HCT116 (cell line): ENCODE measurements around the gene MED13L. TPM values are rescaled to one million over a fixed set of nuclear protein-coding genes. Genes with fewer than 3 reads are reported as not detected.
A peak's percentile ranks its signal among the peaks of the same experiment; 100 is the strongest.

Source experiments
- ATAC-seq: fragments of 200-7000 bp; cut with Tn5 transposase; 2 replicates; pipeline ENCODE4 v1.9.1; 2020; ENCODE audit warnings: mild to moderate bottlenecking, moderate library complexity
- BruUV-seq: library from RNA; stranded (reverse); fragments of 400-500 nt; replicated peaks from 2 replicates; lab custom pipeline; 2021; lab: Mats Ljungman, UMichigan
- CTCF ChIA-PET: fragments of 300-600 bp; sonication (Branson Sonifier 250); formaldehyde crosslinking; loops from one replicate; lab custom pipeline; 2021; ENCODE audit warnings: antibody characterized with exemption; lab: Charles Lee
- POLR2A ChIA-PET: fragments of 300-600, 350-600 bp; sonication (Branson Sonifier 250); formaldehyde crosslinking; loops from one replicate; lab custom pipeline; 2021; ENCODE audit warnings: antibody characterized with exemption; lab: Charles Lee
- RAD21 ChIA-PET, 2 experiments: fragments of 300-600 bp; sonication (Branson Sonifier 250); formaldehyde crosslinking; loops; one replicate each; lab custom pipeline; 2023; ENCODE audit warnings: low total read pairs in 2 of 2; ENCODE audit not compliant: uncharacterized antibody in 2 of 2, unreplicated experiment in 2 of 2, low non-redundant PET in 1 of 2; lab: Charles Lee
- DNase-seq: peaks from one replicate; pipeline ENCODE4 v3.0.0-alpha.2; 2010; ENCODE audit warnings: low read depth, low spot score
- H2AFZ ChIP-seq: fragments of 200-600 bp; shearing (Covaris generic), sonication (generic); 2 replicates; pipeline ENCODE4 v1.6.1; 2017; ENCODE audit warnings: low read depth, mixed run types, mixed read lengths, antibody characterized with exemption, low read length; ENCODE audit not compliant: poor library complexity, severe bottlenecking
- H3K27ac ChIP-seq: 2 replicates; pipeline ENCODE4 v1.5.1; 2012; ENCODE audit warnings: low read depth, low read length
- H3K27me3 ChIP-seq: fragments of 200-600 bp; sonication (generic); 2 replicates; pipeline ENCODE4 v1.6.1; 2016; ENCODE audit warnings: mixed run types, low read length, mixed read lengths; ENCODE audit not compliant: insufficient read depth
- H3K36me3 ChIP-seq, 2 experiments: fragments of 200-500 bp in 1 of 2; fragments of 200-600 bp in 1 of 2; sonication (Bioruptor generic) in 1 of 2; sonication (generic) in 1 of 2; 2 replicates each; pipeline versions ENCODE4 v1.5.1 to v1.6.1; 2014 to 2016; ENCODE audit warnings: low read length in 2 of 2, inconsistent platforms in 1 of 2, mixed read lengths in 1 of 2, mixed run types in 1 of 2; ENCODE audit not compliant: insufficient read depth in 2 of 2, control insufficient read depth in 1 of 2
- H3K4me1 ChIP-seq, 2 experiments: fragments of 200-600 bp in 1 of 2; sonication (generic) in 1 of 2; 2 replicates each; pipeline versions ENCODE4 v1.5.1 to v1.6.1; 2012 to 2017; ENCODE audit warnings: low read length in 2 of 2, inconsistent platforms in 1 of 2, mild to moderate bottlenecking in 1 of 2, mixed read lengths in 1 of 2, mixed run types in 1 of 2, moderate library complexity in 1 of 2; ENCODE audit not compliant: insufficient read depth in 2 of 2, control insufficient read depth in 1 of 2
- H3K4me2 ChIP-seq: fragments of 200-600 bp; sonication (generic); 2 replicates; pipeline ENCODE4 v1.6.1; 2017; ENCODE audit warnings: mixed run types, low read length, mixed read lengths
- H3K4me3 ChIP-seq, 2 experiments: fragments of 200-600 bp in 1 of 2; sonication (generic) in 1 of 2; replicated peaks in 1 of 2; 2 replicates each; pipeline ENCODE4 v1.5.1; 2011 to 2016; ENCODE audit warnings: low read length in 2 of 2, control low read depth in 1 of 2, low read depth in 1 of 2, mild to moderate bottlenecking in 1 of 2, mixed read lengths in 1 of 2, mixed run types in 1 of 2
- H3K79me2 ChIP-seq: fragments of 200-600 bp; sonication (generic); 2 replicates; pipeline ENCODE4 v1.6.1; 2017; ENCODE audit warnings: mild to moderate bottlenecking, mixed run types, low read length, moderate library complexity, mixed read lengths; ENCODE audit not compliant: insufficient read depth
- H3K9ac ChIP-seq: fragments of 200-600 bp; sonication (generic); 2 replicates; pipeline ENCODE4 v1.6.1; 2016; ENCODE audit warnings: low read length, mixed read lengths
- H3K9me2 ChIP-seq: fragments of 200-600 bp; sonication (generic), shearing (Covaris generic); 2 replicates; pipeline ENCODE4 v1.6.1; 2017; ENCODE audit warnings: mixed run types, mild to moderate bottlenecking, moderate library complexity; ENCODE audit not compliant: insufficient read depth
- H3K9me3 ChIP-seq, 2 experiments: fragments of 200-500 bp in 1 of 2; fragments of 200-600 bp in 1 of 2; sonication (Bioruptor generic) in 1 of 2; sonication (generic) in 1 of 2; 2 replicates each; pipeline ENCODE4 v1.6.1; 2014 to 2017; ENCODE audit warnings: low read length in 2 of 2, mixed read lengths in 2 of 2, inconsistent platforms in 1 of 2, low read depth in 1 of 2, mild to moderate bottlenecking in 1 of 2, mixed run types in 1 of 2, moderate library complexity in 1 of 2; ENCODE audit not compliant: control insufficient read depth in 1 of 2, insufficient read depth in 1 of 2
- H4K20me1 ChIP-seq: fragments of 200-600 bp; sonication (generic), shearing (Covaris generic); 2 replicates; pipeline ENCODE4 v1.6.1; 2017; ENCODE audit warnings: mixed run types, mild to moderate bottlenecking, moderate library complexity; ENCODE audit not compliant: insufficient read depth
- ATF3 ChIP-seq: IDR thresholded peaks from 2 replicates; pipeline ENCODE4 v1.6.1; 2012
- JUND ChIP-seq: IDR thresholded peaks from 2 replicates; pipeline ENCODE4 v1.6.1; 2012
- MAX ChIP-seq: IDR thresholded peaks from 2 replicates; pipeline ENCODE4 v1.6.1; 2012
- POLR2AphosphoS5 ChIP-seq: IDR thresholded peaks from 2 replicates; pipeline ENCODE4 v1.6.1; 2011; ENCODE audit warnings: mild to moderate bottlenecking, low read depth, low read length, moderate library complexity
- RAD21 ChIP-seq: IDR thresholded peaks from 2 replicates; pipeline ENCODE4 v1.6.1; 2012; ENCODE audit warnings: low read depth, mild to moderate bottlenecking
- REST ChIP-seq: IDR thresholded peaks from 2 replicates; pipeline ENCODE4 v1.6.1; 2012; ENCODE audit warnings: low read depth
- SRF ChIP-seq: IDR thresholded peaks from 2 replicates; pipeline ENCODE4 v1.6.1; 2012; ENCODE audit warnings: low read depth
- ZNF274 ChIP-seq: fragments of 200-500 bp; sonication (Bioruptor generic); IDR thresholded peaks from 2 replicates; pipeline ENCODE4 v1.6.1; 2014; ENCODE audit warnings: mild to moderate bottlenecking, low read depth, low read length, inconsistent platforms
- intact Hi-C: fragments of 100-400 bp; cut with micrococcal nuclease; formaldehyde crosslinking; loops from 2 replicates; pipeline ENCODE4 v1.10.0; 2022
- total RNA-seq: library from RNA; stranded (reverse); gene quantifications from one replicate; pipeline ENCODE4 v1.2.1, GENCODE V29; 2021; ENCODE audit not compliant: unreplicated experiment

MED13L gene
- total RNA-seq, 1 experiment from 2014 or later: 176 TPM

- DNase-seq (no peak), ATAC-seq (no peak)
- BruUV-seq: no TSS peak
- Histone ChIP-seq H3K27ac (no peak overlapping the region), H3K36me3 (no peaks in the 10 kb centered on the region), H2AFZ (peak overlapping the region; percentile 61), H3K4me1 (peaks cover 0 to 18% of the 10 kb centered on the region in 2 experiments; a peak in 1 of 4 replicates), H3K4me2 (no peak overlapping the region), H3K9me2 (no peaks in the 10 kb centered on the region), H3K4me3 (no peak overlapping the region), H3K79me2 (no peaks in the 10 kb centered on the region), H3K9ac (no peak overlapping the region), H4K20me1 (no peaks in the 10 kb centered on the region), H3K27me3 (no peaks in the 10 kb centered on the region), H3K9me3 (no peaks in the 10 kb centered on the region)
- no peak for TF ChIP-seq SRF
- TF ChIP-seq POLR2AphosphoS5: no peak
- TF ChIP-seq JUND: no peak
- TF ChIP-seq ZNF274: no peak
- no peak for TF ChIP-seq MAX
- no peak for TF ChIP-seq RAD21
- no peak for TF ChIP-seq ATF3
- no peak for TF ChIP-seq REST
- CTCF ChIA-PET: no interaction called here
- POLR2A ChIA-PET: no interaction called here
- RAD21 ChIA-PET: no interaction called here
- intact Hi-C loops: no loop called here
These were observed 43.3 kb upstream of the MED13L start for GRCh38 chr12:116320791-116321217.
